ENCODE measurements around the gene ADGRG6.

The ADGRG6 gene

GRCh38 chr6:142292166-142292924, 9.5 kb upstream of the ADGRG6 start:
- DNase-seq = no peak

GRCh38 chr6:142293121-142293520, 8.7 kb upstream of the ADGRG6 start:
- no peak for DNase-seq

- no peak for DNase-seq
These were observed 7.1 kb upstream of the ADGRG6 start for GRCh38 chr6:142294679-142295078.

DNA sequence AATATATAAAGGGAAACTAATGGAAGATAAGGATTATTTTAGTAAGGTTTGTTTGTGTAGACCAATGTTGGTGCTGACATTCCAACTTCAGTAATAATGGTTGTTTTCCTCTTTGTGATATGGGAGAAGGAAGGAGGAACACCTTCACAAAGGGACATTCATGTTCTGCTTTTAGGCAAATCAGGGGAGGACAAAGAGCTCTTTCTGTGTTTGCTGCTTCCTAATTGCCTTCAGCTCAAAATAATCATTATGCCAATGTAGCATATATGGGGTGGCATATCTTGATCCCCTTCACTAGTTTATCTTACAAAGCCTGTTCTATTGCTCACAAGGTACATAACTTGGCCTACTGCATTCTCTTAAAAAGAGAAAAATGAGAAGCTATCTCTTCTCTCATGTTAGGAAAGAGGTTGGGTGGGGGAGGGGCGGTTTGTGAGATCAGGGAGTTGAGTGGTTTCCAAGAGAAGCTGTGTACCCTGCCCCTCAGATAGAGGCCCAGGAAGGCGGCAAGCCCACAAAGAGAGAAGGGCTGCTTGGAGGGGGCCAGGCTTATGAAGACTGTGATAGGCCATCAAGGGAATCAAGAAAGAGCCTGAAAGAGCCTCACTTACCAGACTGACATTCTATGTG, 4.7 kb upstream of the ADGRG6 start:
- no peak for DNase-seq

- no peak for DNase-seq
These were observed 4.2 kb upstream of the ADGRG6 start for GRCh38 chr6:142297605-142297995.

DNA sequence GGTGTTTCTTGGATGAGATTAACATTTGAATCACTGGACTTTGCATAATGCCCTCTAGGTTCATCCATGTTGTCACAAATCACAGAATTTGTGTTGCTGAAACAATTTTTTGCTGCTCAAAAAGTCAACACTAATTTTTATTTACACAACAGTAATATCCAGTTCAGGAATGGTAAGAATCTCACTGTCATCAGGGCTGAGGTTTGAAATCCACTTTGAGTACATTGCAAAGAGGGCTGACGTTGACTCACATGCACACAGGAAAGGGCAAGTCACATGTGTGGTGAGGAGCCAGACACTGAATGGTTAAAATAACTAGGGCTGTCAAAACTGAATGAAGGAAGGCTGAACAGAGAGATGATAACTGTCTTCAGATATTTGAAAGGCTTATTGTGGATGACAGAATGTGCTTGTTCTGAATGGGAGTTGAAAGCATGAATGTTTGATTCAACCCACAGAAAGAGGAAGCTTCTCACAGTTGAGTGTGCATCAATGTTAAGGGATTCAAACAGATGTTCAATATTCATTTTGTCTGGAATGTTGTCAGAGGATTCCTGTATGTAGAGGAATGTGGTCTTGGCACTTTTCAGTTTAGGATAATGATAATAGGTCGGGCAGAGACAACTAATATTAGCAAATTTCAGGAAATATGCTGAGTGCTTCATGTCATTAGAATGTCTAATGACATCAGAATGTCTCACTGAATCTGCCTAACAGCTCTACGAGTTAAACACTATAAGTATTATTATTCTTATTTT, 3.6 kb upstream of the ADGRG6 start:
- DNase-seq = no peak

DNA sequence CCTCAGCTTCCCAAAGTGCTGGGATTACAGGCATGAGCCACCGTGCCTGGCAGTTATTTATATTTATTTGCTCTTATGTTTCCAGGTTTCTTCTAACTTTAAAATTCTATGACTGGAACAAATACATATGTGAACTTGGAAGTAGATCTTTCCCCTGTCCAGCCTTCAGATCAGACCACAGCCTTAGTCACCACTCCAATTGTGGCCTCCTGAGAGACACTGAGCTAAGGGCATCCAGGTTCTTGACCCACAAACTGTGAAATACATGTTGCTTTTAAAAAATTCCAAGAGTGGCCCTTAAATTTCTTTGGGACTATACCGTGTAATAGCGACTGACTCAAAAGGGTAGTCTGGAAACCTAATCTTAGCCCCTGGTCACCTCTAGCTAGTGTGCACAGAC, 1.5 kb upstream of the ADGRG6 start:
- no peak for DNase-seq

DNA sequence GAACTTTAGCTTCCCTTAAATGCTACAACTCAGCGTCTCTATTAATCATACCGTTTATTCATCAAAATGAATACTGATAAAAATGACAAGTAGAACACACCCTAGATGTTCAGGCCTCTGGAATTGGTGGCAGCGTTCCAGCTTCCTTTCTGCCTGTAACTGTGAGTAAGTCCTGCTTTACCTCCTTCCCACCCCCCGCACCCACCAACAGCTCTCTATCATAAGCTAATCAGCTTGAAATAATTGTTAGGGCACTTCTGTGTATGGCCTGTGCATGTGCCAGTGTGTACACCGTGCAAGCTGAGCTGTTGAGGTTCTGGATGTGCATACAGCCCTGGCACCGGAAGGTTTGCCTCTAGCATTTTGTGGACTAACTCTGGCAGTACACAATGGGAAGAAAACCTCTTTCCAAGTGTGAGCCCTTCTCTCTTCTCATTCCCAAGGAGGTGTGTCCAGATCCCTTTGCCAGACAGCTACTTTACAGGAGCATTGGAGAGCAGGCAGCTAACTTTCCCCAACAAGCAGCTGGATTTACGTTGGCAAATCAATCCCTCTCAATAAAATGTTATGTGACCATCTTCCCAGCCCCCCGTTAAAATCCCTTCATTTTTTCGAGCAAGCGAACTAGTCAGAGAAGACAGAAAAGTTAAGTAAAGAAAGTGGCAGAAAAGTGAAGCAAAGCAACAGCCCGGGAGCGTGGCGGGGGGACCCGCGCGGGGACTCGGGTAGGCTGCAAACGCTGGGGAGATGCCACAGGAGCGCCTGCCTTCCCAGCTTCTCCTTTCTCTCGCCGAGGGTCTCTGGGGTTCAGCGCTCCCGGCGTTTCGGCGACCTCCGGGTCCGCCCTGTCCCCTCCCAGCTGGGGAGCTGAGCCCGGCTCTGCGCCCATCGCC, 803 bp upstream of the ADGRG6 start:
- peak; percentile 6 to 10 for DNase-seq

- DNase-seq = no peak
These were observed 791 bp downstream of the ADGRG6 start for GRCh38 chr6:142302421-142303175.

GRCh38 chr6:142303176-142303533, 1.3 kb downstream of the ADGRG6 start:
- no peak for DNase-seq

GRCh38 chr6:142304241-142304640, 2.4 kb downstream of the ADGRG6 start:
- no peak for DNase-seq

GRCh38 chr6:142306736-142307135, 4.9 kb downstream of the ADGRG6 start:
- DNase-seq = no peak

DNA sequence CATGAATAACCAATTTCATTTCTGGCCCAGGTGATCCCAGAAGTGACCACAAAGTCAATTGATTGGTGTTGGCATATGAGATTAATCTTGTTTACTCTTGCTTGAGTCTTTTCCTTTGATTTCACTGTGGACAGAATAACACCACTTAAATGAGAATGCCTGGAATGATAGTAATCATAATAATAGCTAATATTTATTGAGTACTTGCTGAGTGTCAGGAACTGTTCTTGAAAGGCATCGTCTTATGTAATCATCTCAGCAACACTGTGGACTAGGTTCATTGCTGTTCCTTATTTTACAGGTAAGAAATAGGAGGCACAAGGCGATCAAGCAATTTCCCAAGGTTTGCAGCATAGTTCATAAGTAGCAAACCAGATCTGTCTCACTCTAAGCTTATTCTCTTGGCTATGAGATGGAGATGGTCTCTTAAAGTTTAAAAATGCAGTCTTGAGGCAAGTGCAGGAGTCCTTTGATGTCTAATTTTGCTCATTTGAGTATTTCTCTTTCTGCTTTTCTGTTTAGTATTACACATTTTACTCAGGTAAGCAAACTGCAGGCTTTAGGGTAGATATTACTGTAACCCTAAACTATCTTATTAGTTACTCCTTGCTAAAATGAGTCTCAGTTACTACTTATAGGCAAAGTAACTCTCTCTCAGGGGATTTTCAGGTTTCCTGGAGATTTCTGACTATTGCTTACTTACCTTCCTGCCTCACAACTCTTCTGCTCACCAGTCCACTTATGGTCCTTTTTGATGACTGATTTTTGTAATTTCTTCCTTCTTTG, 6.3 kb downstream of the ADGRG6 start:
- DNase-seq = no peak

GRCh38 chr6:142309426-142309825, 7.6 kb downstream of the ADGRG6 start:
- no peak for DNase-seq

DNA sequence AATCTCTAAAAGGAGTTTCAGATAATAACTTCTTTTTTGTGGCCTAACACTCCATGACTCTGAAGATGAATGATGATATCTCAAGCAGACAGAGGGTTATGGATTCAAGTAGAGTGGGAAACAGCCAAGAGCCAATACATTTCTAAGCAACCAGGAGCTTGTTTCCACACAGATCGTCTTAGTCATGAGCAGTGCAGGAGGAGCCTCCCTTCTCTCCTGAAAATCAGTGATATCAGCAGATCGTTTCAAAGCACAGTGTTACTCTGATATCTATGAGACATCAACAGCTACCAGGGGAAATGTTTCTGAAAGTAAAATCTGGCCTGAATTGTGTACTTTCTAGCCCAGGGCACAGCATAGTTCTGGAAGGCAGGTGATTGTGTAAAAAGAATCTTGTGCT, 11.5 kb downstream of the ADGRG6 start:
- DNase-seq = no peak

DNA sequence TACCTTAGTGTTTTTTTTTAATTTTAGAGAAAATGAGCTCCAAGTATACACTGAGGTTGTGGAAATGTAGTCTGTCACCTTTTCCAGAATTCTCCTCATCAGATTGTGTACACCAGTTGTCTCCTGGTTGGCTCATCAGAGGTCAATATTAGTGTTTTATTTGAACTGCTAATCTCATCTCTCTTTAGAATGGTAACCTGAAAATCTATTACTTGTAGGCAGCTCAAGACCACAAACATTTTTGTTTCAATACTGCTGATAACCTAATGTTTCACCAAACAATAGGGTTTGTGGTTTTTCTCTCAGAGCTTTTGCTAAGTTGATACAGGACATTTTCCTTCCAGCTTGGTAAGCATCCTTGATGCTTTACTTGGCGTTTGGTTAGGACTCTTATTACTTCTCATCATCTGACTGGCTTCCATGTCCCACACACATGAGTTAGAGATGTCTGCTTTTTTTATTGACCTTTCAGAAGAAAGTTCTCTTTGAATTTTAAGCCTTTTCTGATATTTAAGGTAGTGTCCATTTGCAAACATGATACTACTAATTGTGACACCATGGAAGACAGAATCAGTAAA, 15.1 kb downstream of the ADGRG6 start:
- no peak for DNase-seq

- DNase-seq = no peak
These were observed 16.9 kb downstream of the ADGRG6 start for GRCh38 chr6:142318714-142319113.

DNA sequence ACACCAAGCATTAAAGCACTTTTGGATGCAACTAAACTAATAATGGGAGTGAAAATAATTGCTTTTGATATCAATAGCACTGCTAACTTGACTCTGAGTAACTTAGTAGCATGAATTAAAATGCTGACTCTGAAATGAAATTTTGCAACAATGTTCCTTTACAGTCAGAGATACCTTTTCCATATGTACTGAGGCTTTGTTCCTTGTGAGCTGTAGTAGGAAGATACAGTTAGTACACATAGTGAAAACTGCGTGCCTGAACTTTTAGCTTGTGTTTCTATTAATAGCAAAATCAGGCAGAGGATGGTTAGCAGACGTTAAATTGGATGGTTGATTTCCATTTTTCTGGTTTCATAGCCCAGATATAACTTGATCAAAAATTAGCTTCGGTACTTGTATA, 18.6 kb downstream of the ADGRG6 start:
- DNase-seq = no peak

GRCh38 chr6:142321451-142321850, 19.6 kb downstream of the ADGRG6 start:
- no peak for DNase-seq

GRCh38 chr6:142322066-142322465, 20.3 kb downstream of the ADGRG6 start:
- no peak for DNase-seq

All from activated CD4-positive, alpha-beta T cell treated with anti-CD3 and anti-CD28 coated beads, Interleukin-2, amount 50 U/mL, for 48 hours (primary cell).